HG02588 (cell line): Measurements from ENCODE around the gene GJB3.
"Not testable (repeated sequence)": the region's sequence is repeated elsewhere in the genome, so short reads cannot be mapped to it uniquely, and the experiment has no call there.

Experiments used
- ATAC-seq: cut with Tn5 transposase; IDR thresholded peaks from one replicate; pipeline ENCODE4 v1.9.1; 2021; ENCODE audit warnings: mild to moderate bottlenecking, moderate library complexity; ENCODE audit not compliant: unreplicated experiment

GJB3 gene

GRCh38 chr1:34759503-34760357, 21.3 kb upstream of the GJB3 start, which contains the start of gene GJB4:
TSS of gene GJB4 (plus strand) at chr1:34759740. CDS start at chr1:34761255, 1,515 bp downstream.
- no peak for ATAC-seq

GRCh38 chr1:34761176-34761761, 19.7 kb upstream of the GJB3 start:
- no peak for ATAC-seq

- no peak for ATAC-seq
Observed at GRCh38 chr1:34761776-34762307, 19.2 kb upstream of the GJB3 start.

- no peak for ATAC-seq
Observed at GRCh38 chr1:34762474-34763141, 18.4 kb upstream of the GJB3 start.

- ATAC-seq: no peak
Observed at GRCh38 chr1:34763142-34763781, 17.8 kb upstream of the GJB3 start.

- no peak for ATAC-seq
Observed at GRCh38 chr1:34768856-34769255, 12.2 kb upstream of the GJB3 start.

GRCh38 chr1:34770891-34771504, 10.0 kb upstream of the GJB3 start:
- ATAC-seq: no peak

GRCh38 chr1:34771573-34772371, 9.2 kb upstream of the GJB3 start:
- no peak for ATAC-seq

GRCh38 chr1:34773114-34773513, 7.9 kb upstream of the GJB3 start:
- not testable (repeated sequence) for ATAC-seq

- no peak for ATAC-seq
Observed at GRCh38 chr1:34774957-34775356, 6.1 kb upstream of the GJB3 start.

- no peak for ATAC-seq
Observed at GRCh38 chr1:34776911-34777310, 4.1 kb upstream of the GJB3 start.

- no peak for ATAC-seq
Observed at GRCh38 chr1:34777519-34778321, 3.3 kb upstream of the GJB3 start.

GRCh38 chr1:34778381-34778780, 2.6 kb upstream of the GJB3 start:
- ATAC-seq: no peak

- no peak for ATAC-seq
Observed at GRCh38 chr1:34779005-34779404, 2.0 kb upstream of the GJB3 start.

GRCh38 chr1:34779526-34779925, 1.5 kb upstream of the GJB3 start:
- no peak for ATAC-seq

- no peak for ATAC-seq
Observed at GRCh38 chr1:34779962-34780361, 1.1 kb upstream of the GJB3 start.

- ATAC-seq: no peak
Observed at GRCh38 chr1:34780528-34780927, 486 bp upstream of the GJB3 start.

- no peak for ATAC-seq
Observed at GRCh38 chr1:34781844-34782391, 904 bp downstream of the GJB3 start.

- ATAC-seq: no peak
Observed at GRCh38 chr1:34784751-34785221, 3.8 kb downstream of the GJB3 start.
